H9 (cell line): ENCODE data around the gene DTNB. TPM values are rescaled to one million over a fixed set of nuclear protein-coding genes. Genes with fewer than 3 reads are reported as not detected.
"Not testable (repeated sequence)": the region's sequence is repeated elsewhere in the genome, so short reads cannot be mapped to it uniquely, and the experiment has no call there.

Experiments used
- DNase-seq: peaks from one replicate; pipeline ENCODE4 v3.0.0-alpha.2; 2017
- H2AFZ ChIP-seq: one replicate; pipeline ENCODE4 v1.6.1; 2013; ENCODE audit warnings: mild to moderate bottlenecking, low read length, control low read depth, moderate library complexity
- H2AK5ac ChIP-seq: 2 replicates; pipeline ENCODE4 v1.6.1; 2013; ENCODE audit warnings: low read length, control low read depth, mixed read lengths; ENCODE audit not compliant: insufficient read length
- H2BK120ac ChIP-seq: one replicate; pipeline ENCODE4 v1.6.1; 2013; ENCODE audit warnings: low read depth, mild to moderate bottlenecking, low read length, control low read depth, inconsistent platforms; ENCODE audit not compliant: poor library complexity, severe bottlenecking
- H2BK12ac ChIP-seq: 2 replicates; pipeline ENCODE4 v1.6.1; 2013; ENCODE audit warnings: low read length, control low read depth, mixed read lengths, low read depth; ENCODE audit not compliant: insufficient read length
- H2BK15ac ChIP-seq: 2 replicates; pipeline ENCODE4 v1.6.1; 2013; ENCODE audit warnings: low read depth, low read length, control low read depth
- H2BK20ac ChIP-seq: one replicate; pipeline ENCODE4 v1.6.1; 2013; ENCODE audit warnings: low read depth, mild to moderate bottlenecking, low read length, control low read depth, inconsistent platforms; ENCODE audit not compliant: poor library complexity, severe bottlenecking
- H2BK5ac ChIP-seq: 2 replicates; pipeline ENCODE4 v1.6.1; 2013; ENCODE audit warnings: low read length, control low read depth, mixed read lengths; ENCODE audit not compliant: insufficient read length
- H3K14ac ChIP-seq: 2 replicates; pipeline ENCODE4 v1.6.1; 2013; ENCODE audit warnings: low read length, control low read depth; ENCODE audit not compliant: insufficient read depth
- H3K18ac ChIP-seq: 2 replicates; pipeline ENCODE4 v1.6.1; 2013; ENCODE audit warnings: low read depth, mild to moderate bottlenecking, mixed read lengths, low read length, control low read depth; ENCODE audit not compliant: insufficient read length
- H3K23ac ChIP-seq: 2 replicates; pipeline ENCODE4 v1.6.1; 2013; ENCODE audit warnings: low read length, control low read depth, mixed read lengths, low read depth; ENCODE audit not compliant: insufficient read length
- H3K23me2 ChIP-seq: 2 replicates; pipeline ENCODE4 v1.6.1; 2013; ENCODE audit warnings: low read depth, mild to moderate bottlenecking, mixed read lengths, low read length, control low read depth; ENCODE audit not compliant: insufficient read length, poor library complexity, severe bottlenecking
- H3K27ac ChIP-seq: 2 replicates; pipeline ENCODE4 v1.5.1; 2013; ENCODE audit warnings: low read length, control low read depth, mixed read lengths, low read depth; ENCODE audit not compliant: insufficient read length
- H3K27me3 ChIP-seq: 2 replicates; pipeline ENCODE4 v1.6.1; 2013; ENCODE audit warnings: low read length, control low read depth, inconsistent platforms; ENCODE audit not compliant: insufficient read depth
- H3K4ac ChIP-seq: 2 replicates; pipeline ENCODE4 v1.6.1; 2013; ENCODE audit warnings: low read depth, mild to moderate bottlenecking, control low read depth, inconsistent platforms, low read length, moderate library complexity
- H3K4me1 ChIP-seq: 2 replicates; pipeline ENCODE4 v1.6.1; 2013; ENCODE audit warnings: low read length, control low read depth, inconsistent platforms; ENCODE audit not compliant: insufficient read depth
- H3K4me2 ChIP-seq: 2 replicates; pipeline ENCODE4 v1.6.1; 2013; ENCODE audit warnings: low read length, control low read depth, mixed read lengths; ENCODE audit not compliant: insufficient read length, insufficient read depth
- H3K56ac ChIP-seq: 2 replicates; pipeline ENCODE4 v1.6.1; 2013; ENCODE audit warnings: low read depth, mild to moderate bottlenecking, mixed read lengths, low read length, control low read depth; ENCODE audit not compliant: insufficient read length
- H3K79me1 ChIP-seq: 2 replicates; pipeline ENCODE4 v1.6.1; 2013; ENCODE audit warnings: low read depth, mild to moderate bottlenecking, moderate library complexity, low read length, control low read depth, inconsistent platforms; ENCODE audit not compliant: insufficient read depth, poor library complexity, severe bottlenecking
- H3K79me2 ChIP-seq: 2 replicates; pipeline ENCODE4 v1.6.1; 2013; ENCODE audit warnings: low read length, control low read depth, inconsistent platforms; ENCODE audit not compliant: insufficient read depth
- H3K9ac ChIP-seq: 2 replicates; pipeline ENCODE4 v1.6.1; 2013; ENCODE audit warnings: low read length, control low read depth, mixed read lengths; ENCODE audit not compliant: insufficient read length; ENCODE audit errors: extremely low read depth
- H3K9me3 ChIP-seq: one replicate; pipeline ENCODE4 v1.6.1; 2013; ENCODE audit warnings: low read depth, low read length, inconsistent platforms; ENCODE audit not compliant: control insufficient read depth
- H3T11ph ChIP-seq: one replicate; pipeline ENCODE4 v1.6.1; 2013; ENCODE audit warnings: mild to moderate bottlenecking, low read length, control low read depth, inconsistent platforms
- H4K20me1 ChIP-seq: one replicate; pipeline ENCODE4 v1.6.1; 2013; ENCODE audit not compliant: control insufficient read depth, insufficient read length, insufficient read depth
- H4K5ac ChIP-seq: 2 replicates; pipeline ENCODE4 v1.6.1; 2013; ENCODE audit warnings: low read depth, mild to moderate bottlenecking, mixed read lengths, low read length, control low read depth; ENCODE audit not compliant: insufficient read length
- H4K8ac ChIP-seq: replicated peaks from 2 replicates; pipeline ENCODE4 v1.6.1; 2013; ENCODE audit warnings: low read length, control low read depth, mixed read lengths, low read depth; ENCODE audit not compliant: insufficient read length
- H4K91ac ChIP-seq: 2 replicates; pipeline ENCODE4 v1.6.1; 2013; ENCODE audit warnings: low read depth, mild to moderate bottlenecking, moderate library complexity, mixed read lengths, low read length, control low read depth; ENCODE audit not compliant: insufficient read length
- H3K27ac Mint-ChIP-seq, 3 experiments: 2 replicates in 2 of 3; 3 replicates in 1 of 3; pipeline ENCODE4 v1.8.0; 2020 to 2021; ENCODE audit warnings: mixed read lengths in 3 of 3, mild to moderate bottlenecking in 1 of 3, moderate library complexity in 1 of 3
- H3K27me3 Mint-ChIP-seq: 2 replicates; pipeline ENCODE4 v1.8.0; 2021; ENCODE audit warnings: low read depth, mild to moderate bottlenecking, moderate library complexity, mixed read lengths
- H3K36me3 Mint-ChIP-seq, 3 experiments: 2 replicates in 2 of 3; 3 replicates in 1 of 3; pipeline ENCODE4 v1.8.0; 2020 to 2021; ENCODE audit warnings: low read depth in 3 of 3, mixed read lengths in 3 of 3; ENCODE audit not compliant: insufficient read depth in 1 of 3
- H3K4me1 Mint-ChIP-seq, 2 experiments: 2 replicates each; pipeline ENCODE4 v1.8.0; 2020; ENCODE audit warnings: mixed read lengths in 2 of 2
- H3K4me3 Mint-ChIP-seq, 2 experiments: 2 replicates in 1 of 2; 3 replicates in 1 of 2; pipeline ENCODE4 v1.8.0; 2020 to 2021; ENCODE audit warnings: mild to moderate bottlenecking in 2 of 2, mixed read lengths in 2 of 2, moderate library complexity in 1 of 2
- H3K9me3 Mint-ChIP-seq, 2 experiments: 2 replicates in 1 of 2; 3 replicates in 1 of 2; pipeline ENCODE4 v1.8.0; 2020; ENCODE audit warnings: mild to moderate bottlenecking in 2 of 2, mixed read lengths in 2 of 2, moderate library complexity in 1 of 2
- WGBS: extraction: QIAGEN DNeasy Blood & Tissue Kit; methylation state at CpG from one replicate; pipeline ENCODE4 v1.1.7; 2013; ENCODE audit warnings: missing lambda C conversion rate, low lambda C conversion rate, mixed read lengths; ENCODE audit not compliant: insufficient read length; ENCODE audit errors: extremely low coverage; 5-methylcytosine and 5-hydroxymethylcytosine counted together
- total RNA-seq: library from RNA; stranded (reverse); gene quantifications from 2 replicates; pipeline ENCODE4 v1.2.1, GENCODE V29; 2021
- TF ChIP-seq, protein P1 (sequence below): fragments of 200-600 bp; sonication (generic); conservative IDR thresholded peaks from 3 replicates; pipeline ENCODE4 v1.8.0; 2021; ENCODE audit warnings: antibody characterized with exemption, mild to moderate bottlenecking

Gene DTNB
- total RNA-seq, 1 experiment from 2014 or later: 26.7 TPM

DNA sequence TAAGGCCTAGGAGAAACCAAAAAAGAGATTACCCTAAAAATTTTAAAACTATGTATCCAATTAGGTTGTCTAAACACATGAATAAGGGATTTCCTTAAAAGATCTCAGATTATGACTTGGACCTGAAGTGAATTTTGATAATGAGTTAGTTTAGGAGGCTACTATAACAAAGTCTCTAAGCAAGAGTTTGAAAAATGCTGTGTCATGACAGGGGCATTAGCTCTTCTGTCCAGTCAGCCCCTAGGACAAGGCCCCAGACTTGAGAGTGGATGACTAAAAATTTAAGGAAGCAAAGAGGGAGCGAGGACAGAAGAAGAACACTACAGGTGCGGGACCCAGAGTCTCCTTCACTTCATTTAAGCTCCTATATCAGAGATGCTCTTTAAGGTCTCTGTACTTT lies 135.9 kb downstream of the DTNB start:
- Histone ChIP-seq H3K9ac (no peak overlapping the region), H3K79me2 (no peaks in the 10 kb centered on the region), H2AFZ (no peak overlapping the region), H2BK12ac (no peak overlapping the region), H3K4ac (no peak overlapping the region), H3T11ph (no peak overlapping the region), H3K9me3 (no peaks in the 10 kb centered on the region), H2BK5ac (no peak overlapping the region), H2BK20ac (no peak overlapping the region), H3K4me1 (no peaks in the 10 kb centered on the region), H3K23me2 (no peaks in the 10 kb centered on the region), H2BK15ac (no peak overlapping the region), H3K18ac (no peak overlapping the region), H3K14ac (no peak overlapping the region), H4K5ac (no peak overlapping the region), H4K8ac (no peak overlapping the region), H2AK5ac (no peak overlapping the region), H3K27me3 (no peaks in the 10 kb centered on the region), H3K4me2 (no peak overlapping the region), H3K27ac (no peak overlapping the region), H4K91ac (no peak overlapping the region), H3K56ac (no peak overlapping the region), H2BK120ac (no peak overlapping the region), H4K20me1 (no peaks in the 10 kb centered on the region), H3K79me1 (no peaks in the 10 kb centered on the region), H3K23ac (no peak overlapping the region)
- Mint-ChIP-seq H3K4me1 (peaks cover 3% of the 10 kb centered on the region in 2 experiments), H3K4me3 (no peak overlapping the region), H3K9me3 (peaks cover 19 to 28% of the 10 kb centered on the region in 2 experiments; a peak in 4 of 5 replicates), H3K27ac (no peak overlapping the region), H3K36me3 (peaks cover 20 to 31% (median 28%) of the 10 kb centered on the region in 3 experiments), H3K27me3 (no peaks in the 10 kb centered on the region)
- TF ChIP-seq, protein P1, sequence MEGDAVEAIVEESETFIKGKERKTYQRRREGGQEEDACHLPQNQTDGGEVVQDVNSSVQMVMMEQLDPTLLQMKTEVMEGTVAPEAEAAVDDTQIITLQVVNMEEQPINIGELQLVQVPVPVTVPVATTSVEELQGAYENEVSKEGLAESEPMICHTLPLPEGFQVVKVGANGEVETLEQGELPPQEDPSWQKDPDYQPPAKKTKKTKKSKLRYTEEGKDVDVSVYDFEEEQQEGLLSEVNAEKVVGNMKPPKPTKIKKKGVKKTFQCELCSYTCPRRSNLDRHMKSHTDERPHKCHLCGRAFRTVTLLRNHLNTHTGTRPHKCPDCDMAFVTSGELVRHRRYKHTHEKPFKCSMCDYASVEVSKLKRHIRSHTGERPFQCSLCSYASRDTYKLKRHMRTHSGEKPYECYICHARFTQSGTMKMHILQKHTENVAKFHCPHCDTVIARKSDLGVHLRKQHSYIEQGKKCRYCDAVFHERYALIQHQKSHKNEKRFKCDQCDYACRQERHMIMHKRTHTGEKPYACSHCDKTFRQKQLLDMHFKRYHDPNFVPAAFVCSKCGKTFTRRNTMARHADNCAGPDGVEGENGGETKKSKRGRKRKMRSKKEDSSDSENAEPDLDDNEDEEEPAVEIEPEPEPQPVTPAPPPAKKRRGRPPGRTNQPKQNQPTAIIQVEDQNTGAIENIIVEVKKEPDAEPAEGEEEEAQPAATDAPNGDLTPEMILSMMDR: no peak
- WGBS: no CpG with 5 or more reads among the region's 2 CpGs
- DNase-seq: no peak

DNA sequence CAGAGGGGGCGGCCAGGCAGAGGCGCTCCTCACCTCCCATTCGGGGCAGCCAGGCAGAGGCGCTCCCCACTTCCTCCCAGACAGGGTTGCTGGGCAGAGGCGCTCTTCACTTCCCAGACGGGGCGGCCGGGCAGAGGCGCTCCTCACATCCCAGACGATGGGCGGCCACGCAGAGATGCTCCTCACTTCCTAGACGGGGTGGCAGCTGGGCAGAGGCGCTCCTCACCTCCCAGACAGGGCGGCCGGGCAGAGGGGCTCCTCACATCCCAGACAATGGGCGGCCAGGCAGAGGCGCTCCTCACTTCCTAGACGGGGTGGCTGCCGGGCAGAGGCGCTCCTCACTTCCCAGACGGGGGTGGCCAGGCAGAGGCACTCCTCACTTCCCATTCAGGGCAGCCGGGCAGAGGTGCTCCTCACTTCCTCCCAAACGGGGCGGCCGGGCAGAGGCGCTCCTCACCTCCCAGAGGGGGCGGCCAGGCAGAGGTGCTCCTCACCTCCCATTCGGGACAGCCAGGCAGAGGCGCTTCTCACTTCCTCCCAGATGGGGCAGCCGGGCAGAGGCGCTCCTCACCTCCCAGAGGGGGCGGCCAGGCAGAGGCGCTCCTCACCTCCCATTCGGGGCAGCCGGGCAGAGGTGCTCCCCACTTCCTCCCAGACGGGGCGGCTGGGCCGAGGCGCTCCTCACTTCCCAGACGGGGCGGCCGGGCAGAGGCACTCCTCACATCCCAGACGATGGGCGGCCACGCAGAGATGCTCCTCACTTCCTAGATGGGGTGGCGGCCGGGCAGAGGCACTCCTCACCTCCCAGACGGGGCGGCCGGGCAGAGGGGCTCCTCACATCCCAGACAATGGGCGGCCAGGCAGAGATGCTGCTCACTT lies 137.7 kb downstream of the DTNB start:
- not testable (repeated sequence) for H3K23me2 ChIP-seq, H4K8ac ChIP-seq, H3K27me3 ChIP-seq, H4K91ac ChIP-seq, H3K56ac ChIP-seq, H2BK15ac ChIP-seq, H3K23ac ChIP-seq, H3K9me3 ChIP-seq, H3K4ac ChIP-seq, H3K27ac Mint-ChIP-seq, H2BK12ac ChIP-seq, H3K4me1 Mint-ChIP-seq, H3K27me3 Mint-ChIP-seq, H3K4me1 ChIP-seq, H2AK5ac ChIP-seq, H2AFZ ChIP-seq, H3K27ac ChIP-seq, H3K14ac ChIP-seq, DNase-seq, H3K18ac ChIP-seq, H3K4me2 ChIP-seq, H3K79me1 ChIP-seq, H3K9ac ChIP-seq, H4K5ac ChIP-seq, H3K4me3 Mint-ChIP-seq, H2BK5ac ChIP-seq, H2BK20ac ChIP-seq, H3T11ph ChIP-seq, H2BK120ac ChIP-seq, H3K79me2 ChIP-seq, H4K20me1 ChIP-seq
- H3K36me3 Mint-ChIP-seq: peaks cover 20 to 31% (median 28%) of the 10 kb centered on the region in 3 experiments
- WGBS: no CpG with 5 or more reads among the region's 52 CpGs
- peaks cover 19 to 28% of the 10 kb centered on the region in 2 experiments; a peak in 4 of 5 replicates for H3K9me3 Mint-ChIP-seq
